ENCODE measurements around the gene RDH5. TPM values are rescaled to one million over a fixed set of nuclear protein-coding genes. Genes with fewer than 3 reads are reported as not detected.

The RDH5 gene
- total RNA-seq, 1 experiment from 2014 or later: 6.2 TPM

GRCh38 chr12:55715169-55715764 is 4.9 kb upstream of the RDH5 start:
- TF ChIP-seq SP1 (IDR thresholded peaks at IDR 0.05; ENCODE audit: low read depth) (no peak), POLR2AphosphoS5 (IDR thresholded peaks at IDR 0.05; ENCODE audit: low read depth, low read length) (no peak)
- H3K9me3 ChIP-seq (ENCODE audit: control insufficient read depth in 1 of 2, insufficient read depth in 1 of 2, low read depth in 1 of 2, low read length in 2 of 2): no peaks in the 10 kb centered on the region
- H2AFZ ChIP-seq (ENCODE audit: low read depth, low read length, poor library complexity, severe bottlenecking): no peak overlapping the region
- peak overlapping the region; percentile 84 for H3K27ac ChIP-seq (ENCODE audit: low read depth, low read length)
- TSS peak; percentile 93 for BruUV-seq (replicated peaks)
- no peaks in the 10 kb centered on the region for H3K36me3 ChIP-seq (ENCODE audit: control insufficient read depth in 1 of 2, insufficient read depth in 2 of 2, low read length in 2 of 2)
- H3K9me2 ChIP-seq (ENCODE audit: insufficient read depth): no peaks in the 10 kb centered on the region
- peaks cover 14% of the 10 kb centered on the region for H3K79me2 ChIP-seq (ENCODE audit: insufficient read depth, low read length)
- H3K9ac ChIP-seq (ENCODE audit: low read length): peak overlapping the region; percentile 72
- ChIA-PET POLR2A (no interaction called here), RAD21 (ENCODE audit: low non-redundant PET in 1 of 2, low total read pairs in 2 of 2, uncharacterized antibody in 2 of 2, unreplicated experiment in 2 of 2) (interaction anchor here in 1 of 2 experiments (0.9 kb wide), 1 partner anchor 8 kb away, joined by 4 read pairs; the partner anchor contains the start of gene ITGA7), CTCF (interaction anchor here (0.9 to 1.3 kb wide), 5 partner anchors 9 to 59 kb away, joined by 3 to 7 read pairs (median 4); a partner anchor contains a TSS)
- peak overlapping the region; percentile 93 for H3K4me2 ChIP-seq (ENCODE audit: low read length)
- ATAC-seq: no peak
- H3K4me3 ChIP-seq (replicated peaks in 1 of 2; ENCODE audit: low read depth in 1 of 2, low read length in 2 of 2): peak overlapping the region; percentile 75 to 94
- H4K20me1 ChIP-seq (ENCODE audit: insufficient read depth): no peaks in the 10 kb centered on the region
- intact Hi-C loops (cut with micrococcal nuclease): no loop called here
- peaks cover 11% of the 10 kb centered on the region; the same call in 1 of the 2 replicates for H3K27me3 ChIP-seq (ENCODE audit: insufficient read depth, low read length)
- H3K4me1 ChIP-seq (ENCODE audit: control insufficient read depth in 1 of 2, insufficient read depth in 2 of 2, low read length in 2 of 2): peaks cover 21 to 41% of the 10 kb centered on the region in 2 experiments
- no peak for DNase-seq (ENCODE audit: low read depth, low spot score)

GRCh38 chr12:55715833-55716581 is 4.2 kb upstream of the RDH5 start, which contains the start of gene BLOC1S1:
TSS of gene BLOC1S1 (plus strand) at chr12:55716046. CDS start at chr12:55716052, 6 bp downstream.
- no peaks in the 10 kb centered on the region for H4K20me1 ChIP-seq (ENCODE audit: insufficient read depth)
- CTCF ChIA-PET: interaction anchor here (0.9 to 1.3 kb wide), 5 partner anchors 8 to 59 kb away, joined by 3 to 7 read pairs (median 4); a partner anchor contains a TSS
- peak; percentile 90 for ATAC-seq
- H3K27me3 ChIP-seq (ENCODE audit: insufficient read depth, low read length): peaks cover 11% of the 10 kb centered on the region; the same call in 1 of the 2 replicates
- TSS peak; percentile 57 for BruUV-seq (replicated peaks)
- peaks cover 27 to 48% of the 10 kb centered on the region in 2 experiments for H3K4me1 ChIP-seq (ENCODE audit: control insufficient read depth in 1 of 2, insufficient read depth in 2 of 2, low read length in 2 of 2)
- peak within 1 kb of the TSS; percentile 75 to 94 for H3K4me3 ChIP-seq (replicated peaks in 1 of 2; ENCODE audit: low read depth in 1 of 2, low read length in 2 of 2)
- H3K9me2 ChIP-seq (ENCODE audit: insufficient read depth): no peaks in the 10 kb centered on the region
- DNase-seq (ENCODE audit: low read depth, low spot score): peak; percentile 94
- peak within 1 kb of the TSS; percentile 72 for H3K9ac ChIP-seq (ENCODE audit: low read length)
- H3K36me3 ChIP-seq (ENCODE audit: control insufficient read depth in 1 of 2, insufficient read depth in 2 of 2, low read length in 2 of 2): no peaks in the 10 kb centered on the region
- intact Hi-C loops (cut with micrococcal nuclease): loop anchor here (1.0 kb wide), 1 partner anchor 35 kb away; a partner anchor contains a TSS
- peak within 1 kb of the TSS; percentile 84 for H3K27ac ChIP-seq (ENCODE audit: low read depth, low read length)
- H3K9me3 ChIP-seq (ENCODE audit: control insufficient read depth in 1 of 2, insufficient read depth in 1 of 2, low read depth in 1 of 2, low read length in 2 of 2): no peaks in the 10 kb centered on the region
- RAD21 ChIA-PET (ENCODE audit: low non-redundant PET in 1 of 2, low total read pairs in 2 of 2, uncharacterized antibody in 2 of 2, unreplicated experiment in 2 of 2): interaction anchor here in 1 of 2 experiments (0.9 kb wide), 1 partner anchor 8 kb away, joined by 4 read pairs; the partner anchor contains the start of gene ITGA7
- no peak within 1 kb of the TSS for H2AFZ ChIP-seq (ENCODE audit: low read depth, low read length, poor library complexity, severe bottlenecking)
- H3K79me2 ChIP-seq (ENCODE audit: insufficient read depth, low read length): peaks cover 14% of the 10 kb centered on the region
- peak within 1 kb of the TSS; percentile 93 for H3K4me2 ChIP-seq (ENCODE audit: low read length)
- POLR2A ChIA-PET: interaction anchor here (0.7 kb wide), 1 partner anchor 14 kb away, joined by 3 read pairs; no protein-coding TSS in a partner anchor
- TF ChIP-seq RAD21 (IDR thresholded peaks at IDR 0.05; ENCODE audit: low read depth): no peak
- TF ChIP-seq JUND (IDR thresholded peaks at IDR 0.05): no peak; the same call in 1 of the 2 replicates
- peak; percentile 85 for TF ChIP-seq MAX (IDR thresholded peaks at IDR 0.05)
- no peak for TF ChIP-seq ZNF274 (IDR thresholded peaks at IDR 0.05; ENCODE audit: low read depth, low read length)
- peak; percentile 75 for TF ChIP-seq YY1 (IDR thresholded peaks at IDR 0.05; ENCODE audit: extremely low read depth, insufficient replicate concordance, low read depth, low read length)
- TF ChIP-seq ZBTB33 (IDR thresholded peaks at IDR 0.05; ENCODE audit: extremely low read depth, insufficient replicate concordance, low read length): peak; percentile 36
- TF ChIP-seq TCF7L2 (IDR thresholded peaks at IDR 0.05; ENCODE audit: borderline replicate concordance, extremely low read depth, insufficient read depth, insufficient read length): no peak
- TF ChIP-seq ATF3 (IDR thresholded peaks at IDR 0.05): no peak
- TF ChIP-seq ELF1 (IDR thresholded peaks at IDR 0.05; ENCODE audit: borderline replicate concordance, low read depth): no peak; the same call in 1 of the 2 replicates
- TF ChIP-seq FOSL1 (IDR thresholded peaks at IDR 0.05; ENCODE audit: low read depth): no peak
